ENCODE data around the gene RANBP9. TPM values are rescaled to one million over a fixed set of nuclear protein-coding genes. Genes with fewer than 3 reads are reported as not detected.

Gene RANBP9
- polyA plus RNA-seq, 4 donors = 14.1 to 27.1 (median 18.5) TPM

DNA sequence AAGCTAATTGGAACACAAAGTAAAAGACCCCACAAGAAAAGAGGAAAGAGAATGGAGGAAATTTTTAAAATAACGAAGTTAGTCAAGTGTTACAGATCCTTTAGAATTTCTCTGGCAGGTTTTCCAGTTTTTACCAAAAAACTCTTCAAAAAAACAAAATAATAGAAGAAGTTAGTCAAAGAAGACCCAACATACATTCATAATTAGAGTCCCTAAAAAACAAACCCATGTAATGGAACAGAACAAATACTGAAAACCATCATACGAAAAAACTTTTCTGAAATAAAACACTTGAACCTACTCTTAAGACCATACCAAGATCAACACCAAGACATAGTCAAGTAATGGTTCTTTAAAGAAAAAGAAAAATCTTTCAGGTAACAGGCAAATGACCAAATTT lies 31.6 kb downstream of the RANBP9 start:
- no peak for FAIRE-seq

DNA sequence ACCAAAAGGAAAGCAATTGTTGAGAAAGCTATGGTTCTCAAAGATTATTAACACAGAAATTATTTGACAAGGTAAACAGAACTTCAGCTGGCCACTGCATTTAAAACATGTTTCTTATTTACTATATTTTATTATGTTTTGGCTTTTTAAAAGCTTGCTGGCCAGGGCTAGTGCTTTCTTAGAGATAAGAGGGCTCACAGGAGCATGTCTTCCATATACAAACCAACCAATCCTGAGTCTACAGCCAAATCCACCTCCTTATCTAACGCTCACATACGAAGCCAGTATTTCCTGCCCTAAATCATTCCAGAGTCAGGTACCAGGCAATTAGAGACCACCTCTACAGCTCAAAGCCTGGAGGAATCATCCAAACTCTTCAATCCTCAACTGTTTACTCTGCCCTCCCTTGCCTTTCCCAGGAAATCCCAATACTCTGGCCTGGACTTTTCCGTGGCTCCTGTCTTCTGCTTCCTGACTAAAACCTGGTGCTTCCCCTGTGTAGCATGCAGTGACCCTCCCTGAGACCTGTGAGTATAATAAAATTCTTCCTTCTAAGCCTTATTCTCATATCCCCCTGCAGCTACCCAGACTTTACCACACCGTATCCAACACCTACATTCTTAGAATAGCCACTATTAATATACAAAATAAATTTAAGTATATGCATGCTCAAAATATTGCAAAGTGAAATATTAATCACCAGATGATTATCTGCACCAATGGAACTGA lies 33.2 kb downstream of the RANBP9 start:
- H3K27ac ChIP-seq (ENCODE audit: low read depth in 1 of 3, low read length in 2 of 3) = no peak overlapping the region
- peaks cover 0 to 2% (median 0%) of the 10 kb centered on the region in 3 donors for H3K4me1 ChIP-seq (ENCODE audit: control insufficient read depth in 3 of 3, insufficient read depth in 2 of 3, low read depth in 1 of 3, low read length in 2 of 3)
- H3K36me3 ChIP-seq (ENCODE audit: control insufficient read depth in 3 of 3, insufficient read depth in 2 of 3, low read depth in 1 of 3, low read length in 3 of 3) = peaks cover 0 to 9% (median 0%) of the 10 kb centered on the region in 3 donors
- peaks cover 0 to 7% of the 10 kb centered on the region in 2 donors for H3K9me3 ChIP-seq (ENCODE audit: control insufficient read depth in 2 of 2, insufficient read depth in 1 of 2, low read depth in 1 of 2, low read length in 1 of 2)
- no peaks in the 10 kb centered on the region for H3K27me3 ChIP-seq (ENCODE audit: control insufficient read depth in 3 of 3, insufficient read depth in 3 of 3, low read length in 3 of 3)
- FAIRE-seq = no peak
- no peak for DNase-seq
- WGBS, 3 donors = 72 to 83% (median 78%) methylated on average over 4 of the region's 4 CpGs
- no peak overlapping the region for H3K4me3 ChIP-seq (ENCODE audit: low read depth in 1 of 3, low read length in 3 of 3)

More for the DNA sequence above, 31.6 kb downstream of the RANBP9 start:
- 98 to 99% (median 99%) methylated on average over 2 of the region's 2 CpGs for WGBS, 3 donors
- Histone ChIP-seq H3K36me3 (ENCODE audit: control insufficient read depth in 3 of 3, insufficient read depth in 2 of 3, low read depth in 1 of 3, low read length in 3 of 3) (peaks cover 0 to 6% (median 0%) of the 10 kb centered on the region in 3 donors), H3K9me3 (ENCODE audit: control insufficient read depth in 2 of 2, insufficient read depth in 1 of 2, low read depth in 1 of 2, low read length in 1 of 2) (peaks cover 0 to 7% of the 10 kb centered on the region in 2 donors), H3K4me3 (ENCODE audit: low read depth in 1 of 3, low read length in 3 of 3) (no peak overlapping the region), H3K27me3 (ENCODE audit: control insufficient read depth in 3 of 3, insufficient read depth in 3 of 3, low read length in 3 of 3) (no peaks in the 10 kb centered on the region), H3K27ac (ENCODE audit: low read depth in 1 of 3, low read length in 2 of 3) (no peak overlapping the region), H3K4me1 (ENCODE audit: control insufficient read depth in 3 of 3, insufficient read depth in 2 of 3, low read depth in 1 of 3, low read length in 2 of 3) (peaks cover 0 to 2% (median 0%) of the 10 kb centered on the region in 3 donors)
- DNase-seq = no peak

- Histone ChIP-seq H3K4me3 (ENCODE audit: low read depth in 1 of 3, low read length in 3 of 3) (no peak overlapping the region), H3K27ac (ENCODE audit: low read depth in 1 of 3, low read length in 2 of 3) (no peak overlapping the region), H3K27me3 (ENCODE audit: control insufficient read depth in 3 of 3, insufficient read depth in 3 of 3, low read length in 3 of 3) (no peaks in the 10 kb centered on the region), H3K4me1 (ENCODE audit: control insufficient read depth in 3 of 3, insufficient read depth in 2 of 3, low read depth in 1 of 3, low read length in 2 of 3) (peaks cover 0 to 2% (median 0%) of the 10 kb centered on the region in 3 donors), H3K36me3 (ENCODE audit: control insufficient read depth in 3 of 3, insufficient read depth in 2 of 3, low read depth in 1 of 3, low read length in 3 of 3) (peaks cover 0 to 9% (median 0%) of the 10 kb centered on the region in 3 donors), H3K9me3 (ENCODE audit: control insufficient read depth in 2 of 2, insufficient read depth in 1 of 2, low read depth in 1 of 2, low read length in 1 of 2) (peaks cover 0 to 7% of the 10 kb centered on the region in 2 donors)
- 45 to 71% (median 50%) methylated on average over 3 of the region's 3 CpGs for WGBS, 3 donors
- peak in 1 of 2 donors; percentile 61 for DNase-seq
- no peak for FAIRE-seq
Observed at GRCh38 chr6:13677878-13678254, 33.8 kb downstream of the RANBP9 start.

DNA sequence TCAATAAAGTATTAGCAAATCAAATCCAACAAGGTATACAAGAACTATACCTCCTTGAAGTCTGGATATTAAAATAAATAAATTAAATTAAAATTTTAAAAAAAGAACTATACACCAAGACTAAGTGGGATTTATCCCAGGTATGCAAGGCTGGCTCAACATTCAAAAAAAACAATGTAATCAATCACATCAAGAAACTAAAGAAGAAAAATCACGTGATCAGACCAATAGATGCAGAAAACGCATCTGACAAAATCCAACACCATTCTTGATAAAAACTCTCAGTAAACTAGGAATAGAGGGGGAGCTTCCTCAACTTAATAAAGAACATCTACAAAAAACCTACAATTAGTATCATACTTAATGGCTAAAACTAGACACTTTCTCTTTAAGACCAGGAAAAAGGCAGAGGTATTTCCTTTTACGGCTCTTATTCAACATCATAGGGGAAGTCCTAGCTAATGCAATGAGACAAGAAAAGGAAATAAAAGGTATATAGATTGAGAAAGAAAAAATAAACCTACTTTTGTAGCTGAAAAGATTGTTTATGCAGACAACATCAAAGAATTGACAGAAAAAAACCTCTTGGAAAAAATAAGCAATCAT lies 35.0 kb downstream of the RANBP9 start:
- DNase-seq = no peak

GRCh38 chr6:13674533-13675190 lies 37.0 kb downstream of the RANBP9 start:
- Histone ChIP-seq H3K9me3 (ENCODE audit: control insufficient read depth in 2 of 2, insufficient read depth in 1 of 2, low read depth in 1 of 2, low read length in 1 of 2) (peaks cover 0 to 15% of the 10 kb centered on the region in 2 donors), H3K4me1 (ENCODE audit: control insufficient read depth in 3 of 3, insufficient read depth in 2 of 3, low read depth in 1 of 3, low read length in 2 of 3) (peaks cover 0 to 2% (median 0%) of the 10 kb centered on the region in 3 donors), H3K36me3 (ENCODE audit: control insufficient read depth in 3 of 3, insufficient read depth in 2 of 3, low read depth in 1 of 3, low read length in 3 of 3) (peaks cover 0 to 7% (median 0%) of the 10 kb centered on the region in 3 donors), H3K4me3 (ENCODE audit: low read depth in 1 of 3, low read length in 3 of 3) (no peak overlapping the region), H3K27ac (ENCODE audit: low read depth in 1 of 3, low read length in 2 of 3) (no peak overlapping the region), H3K27me3 (ENCODE audit: control insufficient read depth in 3 of 3, insufficient read depth in 3 of 3, low read length in 3 of 3) (no peaks in the 10 kb centered on the region)
- WGBS, 3 donors = 83 to 91% (median 84%) methylated on average over 2 of the region's 2 CpGs
- FAIRE-seq (no peak), DNase-seq (no peak)

More for the DNA sequence above, 35.0 kb downstream of the RANBP9 start:
- 93 to 98% (median 94%) methylated on average over 3 of the region's 3 CpGs for WGBS, 3 donors
- peaks cover 0 to 9% (median 0%) of the 10 kb centered on the region in 3 donors for H3K36me3 ChIP-seq (ENCODE audit: control insufficient read depth in 3 of 3, insufficient read depth in 2 of 3, low read depth in 1 of 3, low read length in 3 of 3)
- H3K4me3 ChIP-seq (ENCODE audit: low read depth in 1 of 3, low read length in 3 of 3) = no peak overlapping the region
- FAIRE-seq = no peak
- H3K9me3 ChIP-seq (ENCODE audit: control insufficient read depth in 2 of 2, insufficient read depth in 1 of 2, low read depth in 1 of 2, low read length in 1 of 2) = peaks cover 0 to 7% of the 10 kb centered on the region in 2 donors
- peaks cover 0 to 2% (median 0%) of the 10 kb centered on the region in 3 donors for H3K4me1 ChIP-seq (ENCODE audit: control insufficient read depth in 3 of 3, insufficient read depth in 2 of 3, low read depth in 1 of 3, low read length in 2 of 3)
- no peaks in the 10 kb centered on the region for H3K27me3 ChIP-seq (ENCODE audit: control insufficient read depth in 3 of 3, insufficient read depth in 3 of 3, low read length in 3 of 3)
- no peak overlapping the region for H3K27ac ChIP-seq (ENCODE audit: low read depth in 1 of 3, low read length in 2 of 3)

DNA sequence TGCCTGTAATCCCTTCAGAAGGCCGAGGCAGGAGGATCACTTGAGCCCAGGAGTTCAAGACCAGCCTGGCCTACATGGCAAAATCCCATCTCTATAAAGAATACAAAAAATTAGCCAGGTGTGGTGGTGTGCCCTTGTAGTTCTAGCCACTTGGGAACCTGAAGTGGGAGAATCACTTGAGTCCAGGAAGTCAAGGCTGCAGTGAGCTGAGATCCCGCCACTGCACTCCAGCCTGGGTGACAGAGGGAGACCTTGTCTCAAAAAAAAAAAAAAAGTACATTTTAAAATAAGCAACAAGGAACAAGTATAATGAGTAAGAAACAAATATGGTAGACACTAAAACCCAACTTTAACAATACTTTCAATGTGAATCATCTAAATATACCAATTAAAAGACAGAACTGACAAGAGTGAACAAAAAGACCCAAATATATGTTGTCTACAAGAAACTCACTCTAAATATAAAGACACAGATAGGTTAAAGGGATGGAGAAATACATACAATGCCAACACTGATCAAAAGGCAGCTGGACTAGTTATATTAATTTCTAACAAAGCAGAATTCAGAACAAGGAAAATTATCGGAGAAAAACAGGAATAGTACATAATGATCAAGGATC lies 37.7 kb downstream of the RANBP9 start:
- Histone ChIP-seq H3K27ac (ENCODE audit: low read depth in 1 of 3, low read length in 2 of 3) (no peak overlapping the region), H3K36me3 (ENCODE audit: control insufficient read depth in 3 of 3, insufficient read depth in 2 of 3, low read depth in 1 of 3, low read length in 3 of 3) (peaks cover 0 to 7% (median 0%) of the 10 kb centered on the region in 3 donors), H3K9me3 (ENCODE audit: control insufficient read depth in 2 of 2, insufficient read depth in 1 of 2, low read depth in 1 of 2, low read length in 1 of 2) (peaks cover 0 to 18% of the 10 kb centered on the region in 2 donors), H3K4me1 (ENCODE audit: control insufficient read depth in 3 of 3, insufficient read depth in 2 of 3, low read depth in 1 of 3, low read length in 2 of 3) (peaks cover 0 to 2% (median 0%) of the 10 kb centered on the region in 3 donors), H3K27me3 (ENCODE audit: control insufficient read depth in 3 of 3, insufficient read depth in 3 of 3, low read length in 3 of 3) (no peaks in the 10 kb centered on the region), H3K4me3 (ENCODE audit: low read depth in 1 of 3, low read length in 3 of 3) (no peak overlapping the region)
- DNase-seq (no peak), FAIRE-seq (no peak)
- 93 to 99% (median 95%) methylated on average over 3 of the region's 3 CpGs for WGBS, 3 donors

DNA sequence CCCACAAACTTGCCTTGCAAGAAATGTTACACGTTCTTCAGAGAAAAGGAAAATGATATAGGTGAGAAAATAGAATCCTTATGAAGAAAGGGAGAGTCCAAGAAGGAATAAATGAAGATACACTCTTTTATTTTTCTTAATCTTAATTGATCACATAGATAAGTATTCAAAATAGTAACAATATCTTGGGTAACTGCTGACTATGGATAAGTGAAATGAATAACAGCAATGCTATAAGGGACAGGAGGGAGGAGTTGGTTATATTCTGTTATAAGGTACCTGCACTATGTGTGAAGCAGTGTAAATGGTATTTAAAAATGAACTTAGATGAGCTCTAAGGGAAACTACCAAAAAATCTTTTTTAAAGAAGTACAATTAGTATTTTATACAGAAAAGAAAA lies 38.3 kb downstream of the RANBP9 start:
- Histone ChIP-seq H3K4me1 (ENCODE audit: control insufficient read depth in 3 of 3, insufficient read depth in 2 of 3, low read depth in 1 of 3, low read length in 2 of 3) (peaks cover 0 to 2% (median 0%) of the 10 kb centered on the region in 3 donors), H3K36me3 (ENCODE audit: control insufficient read depth in 3 of 3, insufficient read depth in 2 of 3, low read depth in 1 of 3, low read length in 3 of 3) (peaks cover 0 to 7% (median 0%) of the 10 kb centered on the region in 3 donors), H3K4me3 (ENCODE audit: low read depth in 1 of 3, low read length in 3 of 3) (no peak overlapping the region), H3K9me3 (ENCODE audit: control insufficient read depth in 2 of 2, insufficient read depth in 1 of 2, low read depth in 1 of 2, low read length in 1 of 2) (peaks cover 0 to 17% of the 10 kb centered on the region in 2 donors), H3K27me3 (ENCODE audit: control insufficient read depth in 3 of 3, insufficient read depth in 3 of 3, low read length in 3 of 3) (no peaks in the 10 kb centered on the region), H3K27ac (ENCODE audit: low read depth in 1 of 3, low read length in 2 of 3) (no peak overlapping the region)
- FAIRE-seq (no peak), DNase-seq (no peak)
- 54 to 97% (median 60%) methylated on average over 1 of the region's 1 CpG for WGBS, 3 donors

DNA sequence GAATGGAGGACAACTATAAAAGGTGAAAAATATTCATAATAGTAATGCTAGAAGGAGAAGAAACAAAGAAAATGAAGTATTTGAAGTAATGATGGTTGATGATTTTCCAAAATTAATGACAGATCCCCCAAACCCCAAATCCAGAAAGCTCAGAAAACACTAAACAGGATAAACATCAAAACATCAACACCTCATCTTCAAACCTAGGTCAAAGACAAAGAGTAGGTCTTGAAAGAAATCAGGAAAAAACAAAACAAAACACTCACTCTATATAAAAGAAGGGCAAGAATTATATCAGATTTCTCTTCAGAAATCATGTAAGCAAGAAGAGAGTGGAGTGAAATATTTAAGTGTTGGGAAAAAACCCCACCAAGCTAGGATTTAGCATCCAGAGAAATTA lies 38.7 kb downstream of the RANBP9 start:
- Histone ChIP-seq H3K4me1 (ENCODE audit: control insufficient read depth in 3 of 3, insufficient read depth in 2 of 3, low read depth in 1 of 3, low read length in 2 of 3) (peaks cover 0 to 2% (median 0%) of the 10 kb centered on the region in 3 donors), H3K27ac (ENCODE audit: low read depth in 1 of 3, low read length in 2 of 3) (no peak overlapping the region), H3K4me3 (ENCODE audit: low read depth in 1 of 3, low read length in 3 of 3) (no peak overlapping the region), H3K36me3 (ENCODE audit: control insufficient read depth in 3 of 3, insufficient read depth in 2 of 3, low read depth in 1 of 3, low read length in 3 of 3) (peaks cover 0 to 7% (median 0%) of the 10 kb centered on the region in 3 donors), H3K27me3 (ENCODE audit: control insufficient read depth in 3 of 3, insufficient read depth in 3 of 3, low read length in 3 of 3) (no peaks in the 10 kb centered on the region), H3K9me3 (ENCODE audit: control insufficient read depth in 2 of 2, insufficient read depth in 1 of 2, low read depth in 1 of 2, low read length in 1 of 2) (peaks cover 0 to 14% of the 10 kb centered on the region in 2 donors)
- no peak for FAIRE-seq
- DNase-seq = no peak
